ENCODE measurements around the gene OR2T2.
"Not testable (repeated sequence)": the region's sequence is repeated elsewhere in the genome, so short reads cannot be mapped to it uniquely, and the experiment has no call there.

GRCh38 chr1:248433811-248434415, 11.5 kb upstream of the OR2T2 start:
- TF ChIP-seq CTCF (conservative IDR thresholded peaks at IDR 0.05 in 1 of 2, IDR thresholded peaks at IDR 0.05 in 1 of 2; ENCODE audit: low read depth in 1 of 2, low read length in 2 of 2); EZH2 (IDR thresholded peaks at IDR 0.05; ENCODE audit: low read length, missing control alignments): not testable (repeated sequence)

Measured in fibroblast of lung (primary cell).